ENCODE measurements around the gene GPC1. TPM values are rescaled to one million over a fixed set of nuclear protein-coding genes. Genes with fewer than 3 reads are reported as not detected.

Gene GPC1
- total RNA-seq, 1 experiment from 2014 or later = 177 TPM

DNA sequence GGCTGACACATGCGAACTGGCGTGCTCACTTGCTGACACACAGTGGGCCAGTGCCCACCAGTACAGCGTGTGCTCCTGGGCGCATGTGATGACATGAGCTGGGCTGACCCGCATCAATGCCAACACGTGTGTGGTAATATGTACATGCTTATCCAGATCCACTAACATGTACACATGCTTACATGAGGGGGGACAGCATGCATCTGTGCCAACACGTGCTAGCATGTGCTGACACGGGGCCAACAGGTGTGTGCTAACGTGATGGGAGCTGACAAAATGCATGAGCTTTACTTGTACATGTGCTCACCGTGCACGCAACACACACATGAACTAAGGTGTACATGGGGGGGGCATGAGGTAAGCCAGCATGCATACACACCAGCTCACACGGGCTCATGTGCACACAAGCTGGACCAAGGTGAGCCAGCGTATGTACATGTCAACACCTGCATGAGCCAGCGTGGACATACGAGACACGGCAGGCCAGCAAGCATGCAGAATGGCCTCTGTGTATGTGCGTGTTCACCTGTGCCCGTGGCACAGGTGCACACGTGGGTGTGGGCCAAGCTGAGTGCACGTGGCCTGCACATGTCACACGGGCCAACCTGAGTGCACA is 28.5 kb downstream of the GPC1 start:
- H3K4me3 ChIP-seq = no peak overlapping the region
- H3K27me3 ChIP-seq = no peaks in the 10 kb centered on the region
- peaks cover 8% of the 10 kb centered on the region for H3K36me3 ChIP-seq
- no peaks in the 10 kb centered on the region for H3K9me3 ChIP-seq
- no peak for DNase-seq

DNA sequence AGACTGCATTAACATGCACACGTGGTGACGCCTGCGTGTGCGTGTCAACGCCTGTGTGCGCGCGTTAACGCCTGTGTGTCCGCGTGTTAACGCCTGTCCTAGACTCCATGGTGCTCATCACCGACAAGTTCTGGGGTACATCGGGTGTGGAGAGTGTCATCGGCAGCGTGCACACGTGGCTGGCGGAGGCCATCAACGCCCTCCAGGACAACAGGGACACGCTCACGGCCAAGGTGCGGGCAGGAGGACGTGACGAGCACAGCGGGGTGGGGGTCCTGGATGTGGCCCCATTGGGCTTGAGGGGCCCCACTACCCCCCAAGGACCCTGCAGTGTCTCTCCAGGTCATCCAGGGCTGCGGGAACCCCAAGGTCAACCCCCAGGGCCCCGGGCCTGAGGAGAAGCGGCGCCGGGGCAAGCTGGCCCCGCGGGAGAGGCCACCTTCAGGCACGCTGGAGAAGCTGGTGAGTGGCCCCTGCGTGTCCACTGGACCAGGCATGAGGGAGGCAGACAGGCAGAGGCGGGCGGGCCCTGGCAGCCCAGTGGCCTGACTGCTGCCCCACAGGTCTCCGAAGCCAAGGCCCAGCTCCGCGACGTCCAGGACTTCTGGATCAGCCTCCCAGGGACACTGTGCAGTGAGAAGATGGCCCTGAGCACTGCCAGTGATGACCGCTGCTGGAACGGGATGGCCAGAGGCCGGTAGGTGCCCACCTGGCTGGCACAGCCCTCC is 29.2 kb downstream of the GPC1 start:
- peaks cover 8% of the 10 kb centered on the region for H3K36me3 ChIP-seq
- no peak overlapping the region for H3K4me3 ChIP-seq
- no peak for DNase-seq
- no peaks in the 10 kb centered on the region for H3K9me3 ChIP-seq
- no peaks in the 10 kb centered on the region for H3K27me3 ChIP-seq

DNA sequence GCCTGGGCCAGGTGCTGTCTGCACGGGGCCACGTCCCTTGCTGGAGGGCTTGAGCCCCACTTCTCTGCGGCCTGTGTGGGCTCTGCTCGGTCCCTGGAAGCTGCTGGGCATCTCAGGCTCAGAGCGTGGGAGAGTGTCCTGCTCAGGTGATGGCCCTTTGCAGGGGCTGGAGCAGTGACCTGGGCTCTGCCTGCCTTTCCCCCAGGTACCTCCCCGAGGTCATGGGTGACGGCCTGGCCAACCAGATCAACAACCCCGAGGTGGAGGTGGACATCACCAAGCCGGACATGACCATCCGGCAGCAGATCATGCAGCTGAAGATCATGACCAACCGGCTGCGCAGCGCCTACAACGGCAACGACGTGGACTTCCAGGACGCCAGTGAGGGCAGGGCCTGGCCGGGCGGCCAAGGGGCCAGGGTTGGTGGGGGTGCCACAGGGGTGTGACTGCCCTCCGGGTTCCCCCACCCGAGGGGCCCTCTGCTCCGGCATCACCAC is 29.9 kb downstream of the GPC1 start:
- no peaks in the 10 kb centered on the region for H3K9me3 ChIP-seq
- no peaks in the 10 kb centered on the region for H3K27me3 ChIP-seq
- peaks cover 12% of the 10 kb centered on the region for H3K36me3 ChIP-seq
- H3K4me3 ChIP-seq = no peak overlapping the region
- no peak for DNase-seq

DNA sequence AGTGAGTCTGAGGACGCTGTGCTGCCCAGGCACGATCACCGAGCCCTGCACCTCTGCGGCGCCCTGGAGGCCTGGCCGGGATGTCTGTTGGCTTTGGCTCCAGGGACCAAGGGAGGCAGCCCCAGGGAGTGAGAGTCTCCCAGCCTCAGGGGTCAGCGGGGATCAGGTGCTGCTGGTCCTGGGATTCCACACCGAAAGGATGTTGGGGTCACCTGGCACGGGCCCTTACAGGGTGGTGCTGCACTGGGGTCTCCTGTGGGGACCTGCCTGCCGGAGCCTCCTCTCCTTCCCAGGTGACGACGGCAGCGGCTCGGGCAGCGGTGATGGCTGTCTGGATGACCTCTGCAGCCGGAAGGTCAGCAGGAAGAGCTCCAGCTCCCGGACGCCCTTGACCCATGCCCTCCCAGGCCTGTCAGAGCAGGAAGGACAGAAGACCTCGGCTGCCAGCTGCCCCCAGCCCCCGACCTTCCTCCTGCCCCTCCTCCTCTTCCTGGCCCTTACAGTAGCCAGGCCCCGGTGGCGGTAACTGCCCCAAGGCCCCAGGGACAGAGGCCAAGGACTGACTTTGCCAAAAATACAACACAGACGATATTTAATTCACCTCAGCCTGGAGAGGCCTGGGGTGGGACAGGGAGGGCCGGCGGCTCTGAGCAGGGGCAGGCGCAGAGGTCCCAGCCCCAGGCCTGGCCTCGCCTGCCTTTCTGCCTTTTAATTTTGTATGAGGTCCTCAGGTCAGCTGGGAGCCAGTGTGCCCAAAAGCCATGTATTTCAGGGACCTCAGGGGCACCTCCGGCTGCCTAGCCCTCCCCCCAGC is 30.5 kb downstream of the GPC1 start:
- no peak for DNase-seq
- H3K27me3 ChIP-seq = no peaks in the 10 kb centered on the region
- no peak overlapping the region for H3K4me3 ChIP-seq
- H3K9me3 ChIP-seq = no peaks in the 10 kb centered on the region
- H3K36me3 ChIP-seq = peaks cover 12% of the 10 kb centered on the region

DNA sequence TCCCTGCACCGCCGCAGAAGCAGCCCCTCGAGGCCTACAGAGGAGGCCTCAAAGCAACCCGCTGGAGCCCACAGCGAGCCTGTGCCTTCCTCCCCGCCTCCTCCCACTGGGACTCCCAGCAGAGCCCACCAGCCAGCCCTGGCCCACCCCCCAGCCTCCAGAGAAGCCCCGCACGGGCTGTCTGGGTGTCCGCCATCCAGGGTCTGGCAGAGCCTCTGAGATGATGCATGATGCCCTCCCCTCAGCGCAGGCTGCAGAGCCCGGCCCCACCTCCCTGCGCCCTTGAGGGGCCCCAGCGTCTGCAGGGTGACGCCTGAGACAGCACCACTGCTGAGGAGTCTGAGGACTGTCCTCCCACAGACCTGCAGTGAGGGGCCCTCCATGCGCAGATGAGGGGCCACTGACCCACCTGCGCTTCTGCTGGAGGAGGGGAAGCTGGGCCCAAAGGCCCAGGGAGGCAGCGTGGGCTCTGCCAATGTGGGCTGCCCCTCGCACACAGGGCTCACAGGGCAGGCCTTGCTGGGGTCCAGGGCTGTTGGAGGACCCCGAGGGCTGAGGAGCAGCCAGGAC is 31.2 kb downstream of the GPC1 start:
- DNase-seq = no peak
- Histone ChIP-seq H3K27me3 (no peaks in the 10 kb centered on the region), H3K4me3 (no peak overlapping the region), H3K9me3 (no peaks in the 10 kb centered on the region), H3K36me3 (peaks cover 12% of the 10 kb centered on the region)

DNA sequence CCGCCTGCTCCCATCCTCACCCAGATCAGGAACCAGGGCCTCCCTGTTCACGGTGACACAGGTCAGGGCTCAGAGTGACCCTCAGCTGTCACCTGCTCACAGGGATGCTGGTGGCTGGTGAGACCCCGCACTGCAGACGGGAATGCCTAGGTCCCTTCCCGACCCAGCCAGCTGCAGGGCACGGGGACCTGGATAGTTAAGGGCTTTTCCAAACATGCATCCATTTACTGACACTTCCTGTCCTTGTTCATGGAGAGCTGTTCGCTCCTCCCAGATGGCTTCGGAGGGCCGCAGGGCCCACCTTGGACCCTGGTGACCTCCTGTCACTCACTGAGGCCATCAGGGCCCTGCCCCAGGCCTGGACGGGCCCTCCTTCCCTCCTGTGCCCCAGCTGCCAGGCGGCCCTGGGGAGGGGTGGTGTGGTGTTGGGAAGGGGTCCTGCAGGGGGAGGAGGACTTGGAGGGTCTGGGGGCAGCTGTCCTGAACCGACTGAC is 31.7 kb downstream of the GPC1 start:
- Histone ChIP-seq H3K9me3 (no peaks in the 10 kb centered on the region), H3K4me3 (no peak overlapping the region), H3K27me3 (no peaks in the 10 kb centered on the region), H3K36me3 (peaks cover 12% of the 10 kb centered on the region)
- DNase-seq = no peak

DNA sequence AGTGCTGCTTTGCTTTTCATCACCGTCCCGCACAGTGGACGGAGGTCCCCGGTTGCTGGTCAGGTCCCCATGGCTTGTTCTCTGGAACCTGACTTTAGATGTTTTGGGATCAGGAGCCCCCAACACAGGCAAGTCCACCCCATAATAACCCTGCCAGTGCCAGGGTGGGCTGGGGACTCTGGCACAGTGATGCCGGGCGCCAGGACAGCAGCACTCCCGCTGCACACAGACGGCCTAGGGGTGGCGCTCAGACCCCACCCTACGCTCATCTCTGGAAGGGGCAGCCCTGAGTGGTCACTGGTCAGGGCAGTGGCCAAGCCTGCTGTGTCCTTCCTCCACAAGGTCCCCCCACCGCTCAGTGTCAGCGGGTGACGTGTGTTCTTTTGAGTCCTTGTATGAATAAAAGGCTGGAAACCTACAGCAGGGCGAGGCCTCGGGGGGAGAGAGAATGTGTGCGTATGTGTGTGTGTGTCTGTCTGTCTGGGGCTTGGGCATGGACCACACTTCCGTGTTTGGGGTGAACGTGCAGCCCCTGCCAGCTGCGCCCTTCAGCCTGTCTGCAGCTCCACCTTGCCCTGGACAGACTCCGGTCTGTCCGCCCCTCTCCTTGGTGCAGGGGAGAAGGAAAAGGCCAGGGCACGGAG is 32.3 kb downstream of the GPC1 start:
- peaks cover 12% of the 10 kb centered on the region for H3K36me3 ChIP-seq
- no peaks in the 10 kb centered on the region for H3K9me3 ChIP-seq
- H3K4me3 ChIP-seq = no peak overlapping the region
- H3K27me3 ChIP-seq = no peaks in the 10 kb centered on the region
- no peak for DNase-seq

DNA sequence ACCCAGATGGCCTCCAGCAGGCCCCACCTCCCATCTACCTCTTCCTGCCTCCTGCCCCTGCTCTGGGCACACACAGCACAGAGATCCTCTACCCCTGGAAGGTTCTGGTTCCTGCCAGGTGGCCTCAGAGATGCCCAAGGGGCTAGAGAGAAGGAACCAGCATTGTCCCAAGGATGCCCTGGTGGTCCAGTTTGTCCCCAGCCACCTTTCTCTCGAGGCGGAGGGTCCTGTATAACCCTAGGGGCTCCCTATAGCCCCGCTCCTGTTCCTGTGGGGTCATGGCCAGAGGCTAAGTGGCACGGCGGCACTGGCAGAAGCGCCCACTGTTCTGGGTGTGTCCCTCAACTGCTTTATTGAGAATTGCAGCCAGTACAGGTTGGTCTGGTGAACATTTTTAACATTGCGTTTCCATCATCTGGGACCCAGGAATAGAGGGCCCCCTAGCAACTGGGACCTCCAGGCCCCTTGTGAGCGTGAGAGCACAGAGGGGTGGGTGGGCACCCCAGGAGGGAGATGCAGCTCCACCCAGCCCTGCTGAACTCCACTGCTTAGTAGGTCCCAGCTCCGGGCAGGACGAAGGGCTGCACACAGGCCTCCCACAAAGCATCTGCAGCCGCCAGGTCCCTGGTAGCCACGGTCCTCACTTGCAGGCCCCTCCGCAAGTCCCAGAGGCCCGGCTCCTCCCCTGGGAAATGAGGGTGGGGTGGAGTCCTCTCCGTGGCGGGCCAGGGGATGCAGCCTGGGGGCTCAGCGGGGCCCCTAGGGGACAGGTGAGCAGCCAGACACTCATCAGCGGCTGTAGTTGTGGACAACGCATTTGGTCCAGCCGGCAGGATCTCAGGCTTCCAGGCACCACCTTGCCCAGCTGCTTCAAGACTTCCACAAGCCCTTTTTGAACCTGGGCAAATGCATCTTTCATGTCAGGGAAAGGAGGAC is 33.1 kb downstream of the GPC1 start:
- DNase-seq = no peak
- Histone ChIP-seq H3K36me3 (peaks cover 10% of the 10 kb centered on the region), H3K4me3 (no peak overlapping the region), H3K27me3 (no peaks in the 10 kb centered on the region), H3K9me3 (no peaks in the 10 kb centered on the region)

DNA sequence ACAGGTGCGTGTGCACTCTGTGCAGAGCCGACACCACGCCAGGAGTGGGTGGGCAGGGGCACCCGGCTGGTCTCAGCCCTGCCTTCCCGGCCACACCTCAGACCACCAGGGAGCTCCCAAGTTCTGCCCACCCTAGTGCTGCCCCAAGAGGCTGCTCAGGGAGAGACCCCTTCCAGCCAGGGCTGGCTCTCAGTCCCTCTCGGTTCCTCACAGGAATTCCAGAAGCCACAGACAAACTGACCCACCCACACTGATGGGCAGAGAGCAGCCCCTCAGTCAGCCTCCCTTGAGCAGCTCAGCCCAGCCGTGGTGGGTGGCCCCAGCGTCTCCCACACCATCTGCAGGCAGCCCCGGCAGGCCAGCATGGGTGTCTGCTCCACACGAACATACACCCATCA is 33.8 kb downstream of the GPC1 start:
- no peaks in the 10 kb centered on the region for H3K27me3 ChIP-seq
- DNase-seq = no peak
- no peak overlapping the region for H3K4me3 ChIP-seq
- H3K9me3 ChIP-seq = no peaks in the 10 kb centered on the region
- 0 out of 2 replicates have a peak, but pooled peaks cover 4% of the 10 kb centered on the region for H3K36me3 ChIP-seq

DNA sequence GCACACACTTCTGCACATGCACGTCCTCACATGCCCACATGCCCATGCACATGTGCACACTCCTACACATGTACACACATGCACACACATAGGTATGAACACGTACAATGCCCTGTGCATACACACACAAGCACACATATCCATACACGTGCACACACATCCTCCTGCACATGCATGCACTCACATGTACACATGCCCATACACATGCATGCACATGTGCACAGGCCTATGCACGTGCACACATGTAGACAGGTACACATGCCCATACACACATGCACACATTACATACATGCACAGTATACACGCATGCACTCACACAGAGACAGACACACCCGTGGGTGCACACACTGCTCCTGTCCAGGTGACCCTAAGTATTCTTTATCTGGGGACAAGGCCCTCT is 34.3 kb downstream of the GPC1 start:
- H3K36me3 ChIP-seq = 0 out of 2 replicates have a peak, but pooled peaks cover 4% of the 10 kb centered on the region
- DNase-seq = no peak
- no peak overlapping the region for H3K4me3 ChIP-seq
- no peaks in the 10 kb centered on the region for H3K27me3 ChIP-seq
- H3K9me3 ChIP-seq = no peaks in the 10 kb centered on the region

DNA sequence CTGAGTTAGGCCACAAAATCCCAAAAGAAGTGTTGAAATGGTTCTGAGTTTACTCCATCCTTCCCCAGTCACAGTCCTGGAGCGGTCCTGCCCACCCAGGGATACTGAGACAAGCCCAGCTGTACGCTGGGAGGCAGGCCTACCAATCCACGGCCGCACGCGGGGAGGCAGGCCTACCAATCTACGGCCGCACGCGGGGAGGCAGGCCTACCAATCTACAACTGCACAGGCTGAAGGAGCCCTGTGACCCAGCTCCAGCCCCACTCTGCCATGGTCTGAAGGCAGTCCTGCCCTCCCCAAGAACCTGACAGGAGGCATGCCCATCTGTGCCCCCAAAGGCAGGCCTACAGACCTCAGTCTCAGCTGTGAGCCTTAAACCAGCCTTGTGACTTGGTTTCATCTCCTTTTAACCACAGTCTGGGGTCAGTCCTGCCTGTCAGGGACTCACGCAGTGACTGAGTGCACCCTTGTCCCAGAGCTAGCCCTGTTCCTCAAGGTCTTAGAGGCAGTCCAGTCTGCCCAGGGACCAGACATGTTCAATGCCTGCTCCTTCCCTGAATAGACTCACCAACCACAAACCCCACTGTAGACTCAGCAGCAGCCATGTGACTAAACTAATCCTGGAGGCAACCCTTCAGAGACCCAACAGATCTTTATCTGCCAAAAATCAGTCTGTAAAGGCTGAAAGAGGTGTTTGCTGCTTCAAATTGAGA is 36.8 kb downstream of the GPC1 start:
- H3K9me3 ChIP-seq = 0 out of 2 replicates have a peak, but pooled peaks cover 5% of the 10 kb centered on the region
- H3K4me3 ChIP-seq = no peak overlapping the region
- DNase-seq = no peak
- peaks cover 7% of the 10 kb centered on the region; the same call in 1 of the 2 replicates for H3K36me3 ChIP-seq
- no peaks in the 10 kb centered on the region for H3K27me3 ChIP-seq

DNA sequence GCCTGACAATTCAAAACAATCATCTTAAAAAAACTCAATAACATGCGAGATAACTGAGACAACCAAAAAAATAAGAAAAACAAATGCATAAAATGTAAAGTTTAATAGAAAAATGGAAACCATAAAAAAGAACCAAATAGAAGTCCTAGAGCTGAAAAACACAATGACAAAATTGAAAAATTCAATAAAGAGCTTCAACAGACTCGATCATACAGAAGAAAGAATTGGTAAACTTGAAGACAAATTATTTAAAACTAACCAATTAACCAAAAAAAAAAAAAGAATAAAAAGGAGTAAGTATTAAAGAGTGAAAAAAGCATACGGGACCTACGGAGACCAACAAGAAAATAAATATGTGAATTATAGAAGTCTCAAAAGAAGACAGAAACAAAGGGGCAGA is 37.7 kb downstream of the GPC1 start:
- Histone ChIP-seq H3K4me3 (no peak overlapping the region), H3K36me3 (peaks cover 7% of the 10 kb centered on the region), H3K27me3 (no peaks in the 10 kb centered on the region), H3K9me3 (0 out of 2 replicates have a peak, but pooled peaks cover 5% of the 10 kb centered on the region)
- no peak for DNase-seq

DNA sequence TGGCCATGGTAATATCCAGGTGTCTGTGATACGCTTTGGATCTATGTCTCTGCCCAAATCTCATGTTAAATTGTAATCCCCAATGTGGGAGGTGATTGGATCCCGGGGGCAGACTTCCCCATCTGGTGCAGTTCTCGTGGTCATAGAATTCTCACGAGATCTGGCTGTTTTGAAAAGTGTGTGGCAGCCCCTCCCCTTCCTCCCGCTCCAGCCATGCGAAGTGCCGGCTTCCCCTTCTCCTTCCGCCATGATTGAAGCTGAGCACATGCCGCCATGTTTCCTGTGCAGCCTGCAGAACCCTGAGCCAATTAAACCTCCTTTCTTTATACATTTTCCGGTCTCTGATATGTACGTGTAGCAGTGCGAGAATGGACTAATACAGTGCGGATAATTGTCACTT is 42.5 kb downstream of the GPC1 start:
- Histone ChIP-seq H3K36me3 (peaks cover 3% of the 10 kb centered on the region), H3K9me3 (0 out of 2 replicates have a peak, but pooled peaks cover 5% of the 10 kb centered on the region), H3K4me3 (no peak overlapping the region), H3K27me3 (no peaks in the 10 kb centered on the region)
- DNase-seq = no peak

DNA sequence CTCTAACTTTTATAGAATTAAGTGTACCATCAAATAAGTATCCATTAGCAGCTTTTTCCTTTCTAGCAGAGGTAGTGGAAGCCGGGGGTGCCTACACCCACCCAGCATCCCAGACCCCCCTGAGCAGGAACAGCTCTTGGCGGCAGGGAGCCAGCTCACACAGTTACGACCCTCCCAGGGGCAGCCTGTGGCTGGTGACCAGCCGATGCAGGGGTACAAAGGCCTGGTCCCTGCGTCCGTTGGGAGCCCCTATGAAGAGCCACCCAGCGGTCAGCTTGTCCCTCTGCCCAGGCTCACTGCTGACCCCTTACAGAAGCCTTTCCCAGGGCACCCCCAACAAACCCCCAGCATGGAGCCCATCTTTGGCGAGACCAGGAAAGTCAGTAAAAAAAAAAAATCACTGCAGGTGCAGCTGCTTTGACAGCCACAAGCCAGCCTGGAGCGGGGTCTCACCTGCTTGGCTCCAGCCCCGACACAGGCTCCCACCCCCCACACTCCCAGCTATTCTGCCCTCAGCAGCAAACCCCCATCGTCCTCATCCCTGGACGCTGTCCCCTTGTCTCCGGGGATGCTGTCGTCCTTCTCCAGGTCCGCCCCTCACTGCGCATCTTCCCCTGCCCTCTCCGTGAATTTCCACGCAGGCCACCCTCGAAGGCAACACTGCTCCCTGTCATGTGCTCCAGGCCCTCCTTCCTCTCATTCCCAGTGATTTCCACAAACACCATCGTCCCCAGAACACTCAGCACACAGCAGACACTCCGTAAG is 43.1 kb downstream of the GPC1 start:
- no peak for DNase-seq
- Histone ChIP-seq H3K4me3 (no peak overlapping the region), H3K9me3 (peaks cover 5% of the 10 kb centered on the region; the same call in 1 of the 2 replicates), H3K36me3 (peaks cover 3% of the 10 kb centered on the region), H3K27me3 (no peaks in the 10 kb centered on the region)

All from MG63 (cell line).